Right lung (tissue), 5 donors: Measurements from ENCODE around the gene CHMP6. TPM values are rescaled to one million over a fixed set of nuclear protein-coding genes. Genes with fewer than 3 reads are reported as not detected.
"Not testable (repeated sequence)": the region's sequence is repeated elsewhere in the genome, so short reads cannot be mapped to it uniquely, and the experiment has no call there.

Source experiments
- DNase-seq, 2 donors: peaks; one replicate each; pipeline ENCODE4 v3.0.0-alpha.2; 2013
- polyA plus RNA-seq, 5 donors: library from polyadenylated mRNA; unstranded; fragments of 120-200 nt; gene quantifications; one replicate each; pipeline versions ENCODE4 v1.2.1 to v1.2.3, GENCODE V29; 2013; ENCODE audit warnings: inconsistent platforms in 1 of 5, low replicate concordance in 1 of 5; ENCODE audit not compliant: insufficient read length in 5 of 5, insufficient read depth in 1 of 5

The CHMP6 gene
- polyA plus RNA-seq, 5 donors = 24.2 to 30.9 (median 27.6) TPM

GRCh38 chr17:81009136-81009535 is 17.5 kb downstream of the CHMP6 start:
- DNase-seq = no peak

DNA sequence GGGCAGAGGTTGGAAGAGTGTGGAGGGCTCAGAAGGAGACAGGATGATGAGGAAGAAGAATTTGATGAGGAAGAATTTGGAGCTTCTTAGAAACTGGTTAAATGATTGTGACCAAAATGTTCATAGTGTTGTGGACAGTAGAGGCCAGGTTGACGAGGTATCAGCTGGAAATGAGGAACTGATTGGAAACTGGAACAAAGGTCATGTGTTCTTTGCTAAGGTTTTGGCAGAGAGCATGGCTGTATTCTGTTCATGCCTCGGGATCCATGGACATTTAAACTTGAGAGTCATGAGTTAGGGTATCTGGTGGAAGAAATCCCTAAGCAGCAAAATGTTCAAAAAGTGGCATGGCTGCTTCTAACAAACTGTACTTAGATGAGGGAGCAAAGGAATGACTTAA is 19.3 kb downstream of the CHMP6 start:
- DNase-seq = no peak

- no peak for DNase-seq
These were observed 20.3 kb downstream of the CHMP6 start for GRCh38 chr17:81011951-81012350.

GRCh38 chr17:81012574-81013447 is 21.2 kb downstream of the CHMP6 start:
- DNase-seq = no peak

- no peak for DNase-seq
These were observed 22.0 kb downstream of the CHMP6 start for GRCh38 chr17:81013642-81014041.

DNA sequence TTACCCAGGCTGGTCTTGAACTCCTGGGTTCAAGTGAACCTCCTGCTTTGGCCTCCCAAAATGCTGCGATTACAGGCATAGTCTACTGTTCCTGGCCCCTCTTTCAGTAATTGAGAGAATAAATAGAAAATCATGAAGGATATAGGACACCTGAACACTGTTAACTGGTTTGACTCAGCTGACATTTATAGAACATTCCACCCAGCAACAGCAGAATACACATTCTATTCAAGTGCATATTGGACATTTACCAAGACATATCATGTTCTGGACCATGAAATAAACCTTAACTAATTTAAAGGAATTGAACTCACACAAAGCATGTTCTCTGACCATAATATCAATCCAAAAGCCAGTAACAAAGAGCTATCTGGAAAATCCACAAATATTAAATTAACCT is 23.5 kb downstream of the CHMP6 start:
- DNase-seq = no peak

DNA sequence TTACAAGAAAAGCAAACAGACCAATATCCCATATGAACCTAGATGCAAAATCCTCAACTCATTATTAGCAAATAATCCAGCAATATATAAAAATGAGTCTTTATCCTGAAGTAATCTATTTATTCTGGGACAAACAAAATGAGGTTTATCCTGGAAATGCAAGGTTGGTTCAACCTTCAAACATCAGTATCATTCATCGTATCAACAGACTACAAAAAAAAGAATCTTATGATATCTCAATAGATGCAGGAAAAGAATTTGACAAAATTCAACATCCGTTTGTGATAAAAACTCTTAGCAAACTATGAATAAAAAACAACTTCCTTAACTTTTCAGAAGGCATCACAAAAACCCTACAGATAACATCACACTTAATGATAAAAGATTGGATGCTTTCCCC is 24.9 kb downstream of the CHMP6 start:
- no peak for DNase-seq

DNA sequence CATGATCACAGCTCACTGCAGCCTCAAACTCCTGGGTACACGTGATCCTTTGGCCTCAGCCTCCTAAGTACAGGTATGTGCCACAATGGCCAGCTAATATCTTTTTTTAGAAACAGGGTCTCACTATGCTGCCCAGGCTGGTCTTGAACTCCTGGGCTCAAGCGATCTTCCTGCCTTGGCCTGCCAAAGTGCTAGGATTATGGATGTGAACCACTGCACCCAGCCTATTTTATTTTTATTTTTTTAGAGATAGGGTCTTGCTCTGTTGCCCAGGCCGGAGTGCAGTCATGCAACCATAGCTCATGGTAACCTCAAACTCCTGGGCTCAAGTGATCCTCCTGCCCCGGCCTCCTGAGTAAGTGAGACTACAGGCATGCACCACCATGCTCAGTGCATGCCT is 25.7 kb downstream of the CHMP6 start:
- not testable (repeated sequence) for DNase-seq

- peak; percentile 62 to 72 for DNase-seq
These were observed 26.6 kb downstream of the CHMP6 start for GRCh38 chr17:81018044-81018802.

DNA sequence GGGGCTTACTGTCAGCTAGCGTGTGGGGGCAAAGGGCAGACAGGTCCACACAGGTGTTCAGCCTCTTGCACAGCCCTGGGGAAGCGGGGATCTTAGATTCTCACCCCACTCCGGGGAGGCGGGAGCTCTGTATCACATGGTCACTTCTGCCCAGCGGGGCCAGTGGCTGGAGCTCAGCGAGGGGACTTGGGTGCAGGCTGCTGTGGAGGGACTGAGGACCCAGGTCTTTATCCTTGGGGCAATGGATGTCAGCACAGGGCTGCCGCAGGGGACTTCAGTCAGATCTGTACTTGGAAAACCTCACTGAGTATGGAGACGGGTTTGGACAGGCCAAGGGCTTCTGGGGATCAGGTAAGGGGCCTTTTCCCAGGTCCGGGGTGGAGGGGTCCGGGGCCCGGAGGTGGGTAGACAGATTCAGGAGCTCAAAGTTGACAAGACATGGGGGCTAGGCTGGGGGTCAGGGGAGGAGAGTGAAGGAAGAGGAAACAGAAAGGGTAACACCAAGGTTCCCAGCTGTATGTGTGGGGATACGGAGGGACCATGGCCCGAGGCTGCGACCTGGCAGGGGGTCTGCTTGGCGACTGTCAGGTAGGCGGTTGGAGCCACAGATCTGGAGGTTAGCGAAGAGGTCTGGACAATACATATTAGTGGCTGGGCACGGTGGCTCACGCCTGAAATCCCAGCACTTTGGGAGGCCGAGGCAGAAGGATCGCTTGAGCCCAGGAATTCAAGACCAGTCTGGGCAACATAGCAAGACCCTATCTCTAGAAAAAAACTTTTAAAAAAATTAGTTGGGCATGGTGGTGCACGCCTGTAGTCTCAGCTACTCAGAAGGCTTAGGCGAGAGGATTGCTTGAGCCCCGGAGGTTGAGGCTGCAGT is 28.2 kb downstream of the CHMP6 start:
- DNase-seq = no peak

GRCh38 chr17:81020443-81020766 is 28.8 kb downstream of the CHMP6 start:
- no peak for DNase-seq

DNA sequence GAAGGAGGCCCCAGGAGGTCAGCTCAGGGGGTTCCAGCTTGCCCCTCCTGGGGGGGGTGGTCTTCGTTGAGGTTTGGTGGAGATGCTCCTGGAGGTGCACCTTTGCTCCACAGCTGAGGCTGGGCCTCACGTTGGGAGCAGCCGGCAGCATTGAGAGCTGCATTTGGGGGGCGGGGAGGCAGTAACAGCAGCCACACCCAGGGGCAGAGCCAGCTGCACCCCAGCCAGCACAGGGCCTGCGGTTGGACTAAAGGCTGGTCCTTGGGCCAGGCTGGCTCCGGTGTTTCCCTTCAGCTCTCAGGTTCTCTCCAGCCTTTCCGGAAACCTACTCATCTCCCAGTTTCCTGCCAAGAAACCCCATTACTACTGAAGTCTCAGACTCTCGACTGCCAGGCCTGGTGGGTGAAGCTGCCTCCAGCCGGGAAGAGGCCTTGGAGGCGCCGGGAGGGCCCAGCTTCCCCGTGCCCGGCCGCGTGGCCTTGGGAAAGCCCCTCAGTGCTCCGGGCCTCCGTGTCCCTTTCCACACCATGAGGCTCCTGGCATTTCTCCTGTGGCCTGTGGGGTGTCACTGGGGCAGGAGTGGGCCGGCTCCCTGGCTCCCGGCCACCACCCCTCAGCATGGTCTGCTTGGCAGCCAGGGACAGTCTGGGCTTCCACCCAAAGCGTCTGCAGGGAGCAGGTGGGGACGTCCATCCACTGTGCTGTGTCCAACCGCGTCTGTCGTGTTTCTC is 29.3 kb downstream of the CHMP6 start:
- DNase-seq = no peak

DNA sequence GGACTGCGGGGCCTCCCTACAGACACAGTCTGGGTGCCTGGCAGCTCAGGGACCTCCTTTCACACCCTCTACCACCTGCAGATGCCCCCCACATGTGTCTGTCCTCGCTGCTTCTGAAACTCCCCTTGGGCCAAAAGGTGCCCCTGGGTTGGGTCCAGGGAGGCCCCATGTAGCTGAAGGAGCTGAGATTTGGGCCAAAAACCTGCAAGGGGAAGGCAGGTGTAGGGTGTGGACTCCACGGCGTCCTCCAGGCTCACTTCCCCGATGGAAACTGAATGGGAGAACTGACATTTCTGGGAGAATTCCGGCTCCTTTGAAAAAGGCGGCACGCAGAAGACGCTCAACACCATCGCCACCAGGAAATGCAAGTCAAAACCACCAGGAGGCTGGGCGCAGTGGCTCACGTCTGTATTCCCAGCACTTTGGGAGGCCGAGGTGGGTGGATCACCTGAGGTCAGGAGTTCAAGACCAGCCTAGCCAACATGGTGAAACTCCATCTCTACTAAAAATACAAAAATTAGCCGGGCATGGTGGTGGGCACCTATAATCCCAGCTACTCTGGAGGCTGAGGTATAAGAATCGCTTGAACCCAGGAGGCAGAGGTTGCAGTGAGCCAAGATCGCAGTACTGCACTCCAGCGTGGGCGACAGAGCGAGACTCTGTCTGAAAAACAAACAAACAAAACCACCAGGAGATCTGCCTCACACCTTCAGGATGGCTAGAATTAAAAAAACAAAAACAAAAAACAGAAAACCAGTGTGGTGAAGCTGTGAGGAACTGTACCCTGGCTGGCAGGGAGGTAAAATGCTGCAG is 30.1 kb downstream of the CHMP6 start:
- no peak for DNase-seq

- no peak for DNase-seq
These were observed 30.7 kb downstream of the CHMP6 start for GRCh38 chr17:81022344-81022676.

DNA sequence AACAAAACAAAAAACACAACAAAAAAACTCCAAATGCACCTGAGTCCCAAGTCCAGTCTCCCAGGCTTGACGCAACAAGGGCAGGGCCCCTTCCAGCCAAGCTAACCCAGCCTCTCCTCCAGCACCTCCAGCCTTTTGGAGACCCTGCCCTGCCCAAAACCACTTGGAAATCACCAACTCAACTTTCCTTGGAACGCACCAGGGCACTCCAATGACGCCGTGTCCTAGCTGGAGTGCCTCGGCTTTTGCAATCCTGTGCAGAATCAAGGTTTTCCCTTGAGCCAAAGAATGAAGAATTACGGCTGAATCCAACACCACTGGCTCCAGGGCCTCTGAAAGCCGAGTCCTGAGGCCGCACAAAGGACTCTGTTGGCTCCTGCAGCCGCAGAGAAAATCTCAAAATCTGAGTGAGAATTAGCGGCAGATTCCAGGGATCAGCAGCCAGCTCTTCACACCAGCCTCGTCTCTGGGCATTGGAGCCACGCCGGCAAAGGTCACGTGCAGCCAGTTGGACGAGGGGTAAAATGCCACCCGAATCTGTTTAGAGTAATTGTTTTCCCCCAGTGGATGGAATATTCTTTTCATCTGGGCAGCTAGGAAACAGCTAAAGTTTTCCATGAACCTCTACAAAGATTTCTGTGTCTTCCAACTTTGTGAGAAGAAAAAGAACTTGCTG is 33.6 kb downstream of the CHMP6 start:
- no peak for DNase-seq

DNA sequence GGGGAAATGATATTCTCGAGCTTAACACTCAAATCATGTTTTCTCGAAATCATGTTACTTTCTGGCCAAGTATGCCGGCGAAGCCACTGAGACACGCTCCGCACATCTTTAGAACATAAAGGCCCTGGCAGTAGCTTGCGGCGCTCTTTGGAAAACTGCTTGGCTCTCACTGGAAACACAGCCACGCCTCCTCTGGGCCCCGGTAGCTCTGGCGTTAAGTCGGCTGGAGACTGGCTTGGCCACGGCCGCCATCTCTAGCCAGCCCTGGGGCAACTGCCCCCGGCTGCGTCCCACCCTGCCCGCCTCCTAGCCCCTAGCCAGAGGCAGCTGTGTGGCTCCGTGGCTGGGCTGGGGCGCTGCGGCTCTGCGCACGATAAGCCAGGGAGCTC is 34.1 kb downstream of the CHMP6 start:
- DNase-seq = no peak

DNA sequence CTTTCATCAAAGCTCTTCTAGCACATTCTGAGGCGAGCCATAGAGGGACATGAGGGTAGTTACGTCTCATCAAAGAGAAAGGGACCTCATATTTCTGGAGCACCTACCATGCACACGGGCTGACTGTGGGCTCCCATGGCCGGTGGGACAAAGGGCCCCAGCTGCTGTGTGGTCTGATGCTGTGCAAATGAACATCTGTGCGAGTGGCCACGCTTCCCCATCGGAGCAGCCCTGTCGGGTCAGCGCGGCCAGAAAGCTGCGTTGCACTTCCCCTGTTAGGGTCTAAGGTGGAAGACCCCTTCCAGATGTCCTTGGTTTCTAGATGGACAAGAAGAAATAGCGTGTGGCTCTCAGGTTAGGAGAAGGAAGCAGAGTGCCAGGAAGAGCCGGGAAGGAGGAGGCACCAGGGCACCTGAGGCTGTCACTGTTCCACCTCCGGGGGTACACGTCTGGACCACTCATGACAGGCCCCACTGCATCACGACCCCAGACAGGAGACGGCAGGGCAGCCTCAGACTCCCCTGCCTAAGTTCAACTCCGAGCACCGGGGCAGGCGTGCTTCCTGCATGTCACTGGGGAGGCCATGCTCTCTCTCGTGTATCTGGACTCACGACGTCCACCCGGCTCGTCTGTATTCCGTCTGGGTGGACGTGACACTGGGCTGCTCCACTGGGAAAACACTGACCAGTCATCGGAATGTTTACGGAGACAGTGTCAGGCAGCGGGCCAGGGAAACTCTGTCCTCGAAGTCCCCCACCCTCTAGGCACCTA is 34.8 kb downstream of the CHMP6 start:
- DNase-seq = no peak

GRCh38 chr17:81027038-81027437 is 35.4 kb downstream of the CHMP6 start:
- DNase-seq = no peak
